GM21717 (cell line): ENCODE results near the gene PTPN7.
"Not testable (repeated sequence)": the region's sequence is repeated elsewhere in the genome, so short reads cannot be mapped to it uniquely, and the experiment has no call there.

ENCODE experiments used
- ATAC-seq: cut with Tn5 transposase; IDR thresholded peaks from one replicate; pipeline ENCODE4 v1.9.1; 2021; ENCODE audit warnings: mild to moderate bottlenecking, moderate library complexity; ENCODE audit not compliant: unreplicated experiment

PTPN7 gene

DNA sequence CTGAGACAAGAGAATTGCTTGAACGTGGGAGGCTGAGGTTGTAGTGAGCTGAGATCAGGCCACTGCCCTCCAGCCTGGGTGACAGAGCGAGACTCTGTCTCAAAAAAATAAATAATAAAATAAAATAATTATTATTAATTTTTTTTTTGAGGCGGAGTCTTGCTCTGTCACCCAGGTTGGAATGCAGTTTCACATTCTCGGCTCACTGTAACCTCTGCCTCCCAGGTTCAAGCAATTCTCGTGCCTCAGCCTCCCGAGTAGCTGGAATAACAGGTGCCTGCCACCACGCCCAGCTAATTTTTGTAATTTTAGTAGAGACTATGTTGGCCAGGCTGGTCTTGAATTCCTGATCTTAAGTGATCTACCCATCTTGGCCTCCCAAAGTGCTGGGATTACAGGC, 48.8 kb downstream of the PTPN7 start:
- not testable (repeated sequence) for ATAC-seq

DNA sequence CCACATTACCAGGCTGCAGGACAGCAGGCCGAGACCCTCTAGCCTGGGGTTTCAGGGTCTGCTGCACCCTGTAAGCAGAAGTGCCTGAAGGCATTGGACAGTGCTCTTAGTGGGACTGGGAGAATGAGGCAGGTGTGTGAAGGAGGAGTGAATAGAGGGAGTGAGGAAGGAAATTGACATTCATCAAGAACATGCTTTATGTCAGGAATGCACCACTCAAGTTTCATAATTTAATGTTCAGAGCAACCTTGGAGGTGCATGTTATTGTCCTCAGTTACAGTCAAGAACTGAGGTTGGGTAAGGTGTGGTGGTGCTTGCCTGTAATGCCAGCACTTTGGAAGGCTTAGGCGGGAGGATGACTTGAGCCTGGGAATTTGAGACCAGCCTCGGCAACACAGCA, 49.4 kb downstream of the PTPN7 start:
- no peak for ATAC-seq

DNA sequence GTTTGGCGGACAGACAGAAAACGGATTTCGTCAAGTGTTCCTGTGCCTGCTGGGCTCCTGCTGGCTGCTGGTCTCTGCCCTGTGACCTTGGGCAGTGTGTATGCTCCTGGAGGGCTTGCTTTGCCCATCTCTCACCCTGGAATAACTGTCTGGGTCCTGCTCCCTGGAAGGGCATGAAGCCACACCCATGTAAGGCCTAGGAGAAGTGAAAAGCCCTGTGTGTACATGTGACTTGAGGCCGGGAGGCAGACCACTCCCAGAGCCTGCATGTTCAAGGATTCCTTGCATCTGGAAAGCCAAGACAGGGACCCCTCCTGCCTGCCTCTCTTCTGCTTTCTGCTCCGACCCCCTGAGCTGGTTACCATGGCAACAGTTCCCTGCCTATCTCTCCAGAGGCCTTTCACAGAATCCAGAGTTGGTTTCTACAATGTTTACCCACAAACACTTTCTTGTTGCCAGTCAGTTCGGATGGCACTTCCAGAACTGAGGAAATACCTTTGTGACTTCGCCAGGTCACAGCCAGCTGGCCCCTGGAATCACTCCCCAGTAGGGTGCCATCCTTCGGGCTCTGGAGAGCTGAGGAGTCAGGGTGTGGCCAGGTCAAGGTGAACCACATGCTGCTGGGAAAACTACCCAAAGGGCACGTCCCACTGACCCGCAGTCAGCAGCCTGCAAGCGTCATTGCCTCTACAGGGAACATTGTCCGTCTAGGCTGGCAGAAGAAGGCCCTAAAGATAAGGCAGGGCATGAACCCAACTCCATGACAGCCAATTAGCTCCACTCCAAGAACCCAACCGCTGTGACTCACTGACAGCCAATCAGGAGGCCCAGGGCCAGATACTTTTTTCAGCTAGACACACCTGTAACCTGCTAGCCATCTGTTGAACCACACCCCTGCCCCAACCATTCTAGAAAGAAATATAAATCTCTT, 52.3 kb downstream of the PTPN7 start:
- no peak for ATAC-seq

DNA sequence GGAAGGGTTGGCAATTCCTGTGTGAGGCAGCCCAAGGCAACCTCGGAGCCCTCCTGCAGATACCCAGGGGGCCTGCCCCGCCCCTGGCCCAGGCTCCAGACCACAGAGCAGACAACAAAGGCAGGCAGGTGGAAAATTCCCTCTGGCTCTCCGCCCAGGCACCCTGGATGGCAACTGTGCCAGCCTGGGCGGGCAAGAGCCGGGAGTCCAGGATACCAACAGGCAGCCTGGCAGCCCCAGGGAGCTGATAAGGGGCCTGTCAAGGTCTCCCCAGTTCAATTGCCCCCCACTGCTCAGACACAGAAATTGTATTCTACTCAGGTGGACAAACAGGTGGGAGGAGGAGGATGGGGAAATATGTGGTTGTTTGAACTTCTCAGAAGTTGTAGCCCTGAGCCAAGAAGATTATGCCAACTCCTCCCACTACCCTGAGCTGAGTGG, 53.1 kb downstream of the PTPN7 start:
- ATAC-seq = no peak

DNA sequence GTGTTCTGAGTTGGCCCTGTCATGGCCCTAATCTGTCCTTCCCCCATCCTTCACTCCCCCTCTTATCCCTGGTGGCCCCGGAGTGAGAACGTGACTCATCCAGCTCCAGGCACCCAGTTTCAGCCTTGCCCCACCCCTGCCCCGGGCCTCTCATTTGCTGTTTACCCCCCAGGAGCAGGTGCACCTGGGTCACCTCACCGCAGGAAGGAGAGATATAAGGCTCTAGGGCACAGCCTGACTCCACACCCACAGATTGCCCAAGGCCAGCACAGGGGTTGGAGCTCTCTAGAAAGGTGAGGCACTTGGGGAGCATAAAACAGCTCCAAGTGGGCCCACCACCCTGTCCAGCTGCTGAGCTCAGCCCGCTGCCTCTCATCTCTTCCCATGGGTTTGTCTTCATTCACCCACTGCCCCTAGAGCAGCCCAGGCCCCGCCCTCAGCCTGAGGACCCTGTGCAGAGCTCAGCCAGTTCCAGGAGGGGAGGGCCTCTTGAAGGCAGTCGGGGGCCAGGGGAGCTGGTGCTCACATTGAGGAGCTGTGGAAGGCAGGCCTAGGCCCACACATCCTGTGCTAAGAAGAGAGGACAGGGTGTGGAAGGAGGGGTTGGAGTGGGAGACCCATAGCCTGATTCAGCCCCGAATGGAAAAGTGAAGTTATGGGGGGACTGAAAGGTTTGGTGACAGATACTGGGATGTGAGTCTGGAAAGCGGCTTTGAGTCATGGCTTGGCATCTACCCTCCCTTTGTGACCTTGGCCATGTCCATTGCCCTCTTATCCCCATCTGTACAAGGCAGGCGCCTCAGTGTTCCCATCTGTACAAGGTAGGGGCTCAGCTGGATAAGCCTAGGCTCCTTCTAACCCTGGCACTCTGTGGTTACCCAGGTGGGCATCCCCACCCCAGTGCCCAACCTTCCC, 53.8 kb downstream of the PTPN7 start:
- ATAC-seq = no peak

DNA sequence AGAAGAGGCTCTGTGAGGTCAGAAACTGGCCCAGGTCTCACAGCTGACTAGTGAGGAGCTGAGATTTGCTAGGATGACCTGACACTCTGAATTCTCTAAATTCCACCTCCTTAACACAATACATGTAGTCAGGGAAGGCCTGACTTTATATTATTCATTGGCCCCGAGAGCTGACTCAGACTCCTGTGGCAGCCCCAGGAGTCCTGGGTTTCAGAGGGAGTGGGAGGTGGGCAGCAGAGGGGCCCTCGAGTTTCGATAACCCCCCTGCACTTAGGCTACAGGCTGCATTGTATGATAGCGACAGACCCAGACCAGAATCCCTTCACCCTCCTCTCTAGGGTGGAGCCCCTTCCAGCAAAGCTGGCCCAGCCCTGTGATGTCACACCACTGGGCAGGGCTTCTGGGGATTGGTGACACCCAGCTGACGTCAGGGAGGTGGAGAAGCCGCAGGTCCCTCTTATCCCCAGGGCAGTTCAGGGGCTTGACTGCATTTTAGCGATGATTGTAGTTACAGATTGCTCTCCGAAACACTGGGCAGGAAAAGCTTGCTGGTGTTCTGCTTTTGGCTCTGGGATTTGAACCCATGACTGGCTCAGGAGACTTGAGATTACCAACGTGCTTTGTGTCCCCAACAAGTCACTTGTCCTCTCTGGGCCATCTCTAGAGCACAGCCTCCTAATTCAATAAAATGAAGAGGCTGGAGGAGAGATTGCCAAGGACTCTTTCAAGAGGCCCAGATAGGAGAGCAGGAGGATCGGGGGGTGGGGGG, 54.6 kb downstream of the PTPN7 start:
- no peak for ATAC-seq

DNA sequence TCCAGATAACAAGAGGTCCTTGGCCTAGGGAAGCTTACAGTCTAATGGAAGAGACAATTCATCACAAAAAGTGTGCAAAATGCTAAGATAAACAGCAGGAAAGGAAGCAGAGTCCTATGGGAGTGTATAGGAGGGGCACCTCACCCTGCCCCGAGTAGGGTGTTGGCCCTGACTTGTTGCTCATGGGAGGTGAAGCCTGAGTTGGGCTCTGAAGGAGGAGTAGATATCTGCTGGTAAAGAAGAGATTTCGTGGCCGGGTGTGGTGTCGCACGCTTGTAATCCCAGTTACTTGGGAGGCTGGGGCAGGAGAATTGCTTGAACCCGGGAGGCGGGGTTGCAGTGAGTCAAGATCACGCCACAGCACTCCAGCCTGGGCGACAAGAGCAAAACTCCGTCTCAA, 56.3 kb downstream of the PTPN7 start:
- ATAC-seq = no peak

DNA sequence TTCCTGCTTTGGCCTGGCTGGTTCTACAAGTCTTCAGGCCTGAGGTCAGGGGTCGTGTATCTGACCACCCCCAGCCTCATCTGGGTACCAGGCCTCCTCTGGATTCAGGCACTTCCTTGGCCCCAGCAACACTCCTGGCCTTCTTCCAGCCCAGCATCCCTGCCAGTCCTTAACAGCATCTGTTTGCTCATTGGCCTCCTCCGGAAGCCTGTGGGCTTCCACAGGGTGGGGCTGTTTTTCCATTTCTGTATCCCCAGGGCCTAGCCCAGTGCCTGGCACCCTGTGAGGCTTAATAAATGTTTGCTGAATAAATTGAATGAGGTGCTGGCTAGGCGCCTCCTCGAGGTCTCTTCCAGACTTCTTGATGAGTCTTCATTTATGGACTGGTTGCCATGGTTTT, 59.2 kb downstream of the PTPN7 start:
- no peak for ATAC-seq
